Mesendoderm (in vitro differentiated cells): ENCODE results near the gene ZNF691.
"Not testable (repeated sequence)": the region's sequence is repeated elsewhere in the genome, so short reads cannot be mapped to it uniquely, and the experiment has no call there.

ENCODE experiments used
- DNase-seq: peaks from one replicate; pipeline ENCODE4 v3.0.0; 2013
- H2AK5ac ChIP-seq: 2 replicates; pipeline ENCODE4 v1.6.1; 2013; ENCODE audit warnings: low read length, inconsistent platforms
- H2BK120ac ChIP-seq: 2 replicates; pipeline ENCODE4 v1.6.1; 2013; ENCODE audit warnings: low read depth, mild to moderate bottlenecking, low read length, moderate library complexity, mixed read lengths
- H2BK15ac ChIP-seq: replicated peaks from 2 replicates; pipeline ENCODE4 v1.6.1; 2013; ENCODE audit warnings: low read depth, mild to moderate bottlenecking, moderate library complexity
- H2BK5ac ChIP-seq: 2 replicates; pipeline ENCODE4 v1.6.1; 2013; ENCODE audit warnings: low read length, inconsistent platforms
- H3K18ac ChIP-seq: 2 replicates; pipeline ENCODE4 v1.6.1; 2013; ENCODE audit warnings: mild to moderate bottlenecking, low read length, mixed read lengths
- H3K23ac ChIP-seq: one replicate; pipeline ENCODE4 v1.6.1; 2013; ENCODE audit warnings: low read length
- H3K27ac ChIP-seq: 2 replicates; pipeline ENCODE4 v1.5.1; 2013; ENCODE audit warnings: low read depth, mild to moderate bottlenecking, inconsistent platforms, low read length, moderate library complexity
- H3K27me3 ChIP-seq: 2 replicates; pipeline ENCODE4 v1.6.1; 2013; ENCODE audit warnings: low read length, control low read depth, mild to moderate bottlenecking, inconsistent platforms; ENCODE audit not compliant: insufficient read depth, poor library complexity
- H3K36me3 ChIP-seq: 2 replicates; pipeline ENCODE4 v1.6.1; 2013; ENCODE audit warnings: low read length, inconsistent platforms; ENCODE audit not compliant: control insufficient read depth, insufficient read depth
- H3K4ac ChIP-seq: one replicate; pipeline ENCODE4 v1.6.1; 2013; ENCODE audit warnings: low read depth, mild to moderate bottlenecking, low read length, moderate library complexity
- H3K4me1 ChIP-seq: 2 replicates; pipeline ENCODE4 v1.6.1; 2013; ENCODE audit warnings: low read depth, low read length, inconsistent platforms; ENCODE audit not compliant: control insufficient read depth
- H3K4me2 ChIP-seq: 2 replicates; pipeline ENCODE4 v1.6.1; 2013; ENCODE audit warnings: low read length
- H3K4me3 ChIP-seq: 2 replicates; pipeline ENCODE4 v1.5.1; 2013; ENCODE audit warnings: mild to moderate bottlenecking, low read length
- H3K56ac ChIP-seq: one replicate; pipeline ENCODE4 v1.6.1; 2013; ENCODE audit warnings: low read length
- H3K79me1 ChIP-seq: 2 replicates; pipeline ENCODE4 v1.6.1; 2013; ENCODE audit warnings: low read length, inconsistent platforms
- H3K79me2 ChIP-seq: 2 replicates; pipeline ENCODE4 v1.6.1; 2013; ENCODE audit warnings: mild to moderate bottlenecking, low read length; ENCODE audit not compliant: control insufficient read depth, insufficient read depth
- H3K9ac ChIP-seq: 2 replicates; pipeline ENCODE4 v1.6.1; 2013; ENCODE audit warnings: low read length, inconsistent platforms
- H4K5ac ChIP-seq: one replicate; pipeline ENCODE4 v1.6.1; 2013; ENCODE audit warnings: low read length
- H4K8ac ChIP-seq: one replicate; pipeline ENCODE4 v1.6.1; 2013; ENCODE audit warnings: low read depth, mild to moderate bottlenecking, control low read depth, low read length, moderate library complexity
- WGBS: extraction: QIAGEN DNeasy Blood & Tissue Kit; methylation state at CpG from one replicate; pipeline ENCODE4 v1.1.7; 2013; ENCODE audit warnings: low lambda C conversion rate, missing lambda C conversion rate; ENCODE audit not compliant: insufficient coverage; ENCODE audit errors: extremely low coverage; 5-methylcytosine and 5-hydroxymethylcytosine counted together

Gene ZNF691

DNA sequence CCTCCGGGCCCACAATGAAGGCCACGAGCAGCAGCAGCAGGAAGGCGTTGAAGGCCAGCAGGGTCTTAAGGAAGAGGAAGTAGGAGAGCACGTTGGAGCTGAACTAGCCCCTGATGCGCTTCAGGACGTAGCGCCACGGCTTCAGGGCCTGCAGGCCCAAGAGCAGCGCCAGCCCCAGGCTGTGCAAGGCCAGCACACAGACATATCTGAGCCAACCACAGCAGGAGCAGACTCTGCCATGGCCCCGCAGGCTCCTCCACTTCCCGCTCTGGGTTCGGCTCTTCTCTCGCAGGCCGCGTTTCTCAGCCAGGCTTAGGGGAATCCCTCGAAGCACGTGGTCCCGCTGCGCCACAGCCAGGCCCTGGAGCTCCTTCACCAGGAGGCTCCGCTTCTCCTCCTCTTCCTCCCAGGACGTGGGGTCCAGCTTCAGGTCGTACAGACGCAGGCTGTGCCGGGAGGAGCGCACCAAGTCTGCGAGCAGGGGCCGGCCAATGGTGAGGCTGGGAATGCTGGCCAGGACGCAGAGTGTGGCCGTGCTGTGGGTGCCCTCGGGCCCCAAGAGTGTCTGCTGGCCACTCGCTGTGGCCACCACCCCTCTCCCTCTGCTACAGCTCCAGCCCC lies 41.7 kb downstream of the ZNF691 start:
- Histone ChIP-seq H3K36me3 (no peaks in the 10 kb centered on the region), H2AK5ac (no peak overlapping the region), H3K18ac (no peak overlapping the region), H3K9ac (no peak overlapping the region), H3K79me2 (no peaks in the 10 kb centered on the region), H2BK15ac (no peak overlapping the region), H3K27me3 (no peaks in the 10 kb centered on the region), H3K4me1 (no peaks in the 10 kb centered on the region), H3K4me3 (no peak overlapping the region), H3K23ac (no peak overlapping the region), H3K56ac (no peak overlapping the region), H4K5ac (no peak overlapping the region), H3K79me1 (no peaks in the 10 kb centered on the region), H2BK5ac (no peak overlapping the region), H3K4me2 (no peak overlapping the region), H3K4ac (no peak overlapping the region), H2BK120ac (no peak overlapping the region), H3K27ac (no peak overlapping the region), H4K8ac (no peak overlapping the region)
- DNase-seq = no peak
- WGBS = no CpG with 5 or more reads among the region's 31 CpGs

DNA sequence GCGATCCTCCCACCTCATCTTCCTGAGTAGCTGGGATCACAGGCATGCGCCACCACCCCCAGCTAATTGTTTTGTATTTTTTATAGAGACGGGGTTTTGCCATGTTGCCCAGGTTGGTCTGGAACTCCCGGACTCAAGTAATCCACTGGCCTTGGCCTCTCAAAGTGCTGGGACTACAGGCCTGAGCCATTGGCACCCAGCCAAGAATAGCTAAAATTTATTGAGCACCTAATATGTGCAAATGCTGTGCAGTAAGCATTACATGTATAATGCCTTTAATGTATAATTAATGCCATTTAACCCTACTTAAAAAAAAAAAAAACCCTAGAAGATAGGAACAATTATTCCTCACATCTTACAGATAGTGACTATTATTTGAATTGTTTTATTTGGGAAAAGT lies 42.9 kb downstream of the ZNF691 start:
- H3K27me3 ChIP-seq = no peaks in the 10 kb centered on the region
- H4K8ac ChIP-seq = no peak overlapping the region
- H2BK5ac ChIP-seq = no peak overlapping the region
- H3K4me3 ChIP-seq = no peak overlapping the region
- H2BK120ac ChIP-seq = no peak overlapping the region
- H3K79me2 ChIP-seq = no peaks in the 10 kb centered on the region
- no peak overlapping the region for H2BK15ac ChIP-seq
- H3K4ac ChIP-seq = no peak overlapping the region
- H3K18ac ChIP-seq = no peak overlapping the region
- no peak for DNase-seq
- no peaks in the 10 kb centered on the region for H3K36me3 ChIP-seq
- no peaks in the 10 kb centered on the region for H3K4me1 ChIP-seq
- H3K27ac ChIP-seq = no peak overlapping the region
- H4K5ac ChIP-seq = no peak overlapping the region
- H2AK5ac ChIP-seq = no peak overlapping the region
- H3K56ac ChIP-seq = no peak overlapping the region
- H3K9ac ChIP-seq = no peak overlapping the region
- H3K23ac ChIP-seq = no peak overlapping the region
- no peaks in the 10 kb centered on the region for H3K79me1 ChIP-seq
- H3K4me2 ChIP-seq = no peak overlapping the region
- no CpG with 5 or more reads among the region's 4 CpGs for WGBS

DNA sequence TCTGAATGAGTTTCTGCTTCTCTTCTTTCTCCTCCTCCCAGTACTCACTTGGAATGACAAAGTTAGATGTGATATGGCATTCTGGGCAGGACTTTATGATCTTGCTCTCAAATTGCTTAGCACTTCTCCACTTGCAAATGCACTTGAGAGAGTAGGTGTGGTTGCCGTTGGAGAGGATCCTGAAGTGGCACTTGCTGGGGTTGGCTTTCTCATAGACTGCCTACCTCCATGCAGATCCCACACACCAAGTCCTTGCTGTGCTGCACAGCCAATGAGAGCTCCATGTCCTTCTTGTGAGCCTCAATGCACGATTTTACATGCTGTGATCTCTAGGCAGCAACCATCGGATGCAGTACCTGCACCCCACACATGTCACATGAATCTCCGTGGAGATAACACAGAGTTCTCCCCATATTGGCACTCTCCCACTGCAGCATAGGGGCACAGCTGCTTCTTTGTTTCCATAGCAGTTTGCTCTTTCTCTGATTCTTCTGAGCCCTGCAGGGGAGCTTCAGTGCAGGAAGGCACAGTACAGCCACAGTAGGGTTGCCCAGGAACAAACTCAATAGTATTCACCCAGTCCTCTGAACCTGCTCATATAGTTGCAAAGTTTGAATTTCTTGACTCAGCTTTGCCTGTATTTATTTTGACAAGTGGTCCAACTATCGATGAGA lies 45.2 kb downstream of the ZNF691 start:
- Histone ChIP-seq H3K18ac (no peak overlapping the region), H3K56ac (no peak overlapping the region), H3K27me3 (no peaks in the 10 kb centered on the region), H4K8ac (no peak overlapping the region), H3K9ac (no peak overlapping the region), H3K36me3 (no peaks in the 10 kb centered on the region), H3K4me2 (no peak overlapping the region), H2AK5ac (no peak overlapping the region), H3K4me3 (no peak overlapping the region), H2BK5ac (no peak overlapping the region), H2BK15ac (no peak overlapping the region), H3K27ac (no peak overlapping the region), H3K4ac (no peak overlapping the region), H3K4me1 (no peaks in the 10 kb centered on the region), H2BK120ac (no peak overlapping the region), H3K79me1 (no peaks in the 10 kb centered on the region), H3K79me2 (no peaks in the 10 kb centered on the region), H3K23ac (no peak overlapping the region), H4K5ac (no peak overlapping the region)
- no CpG with 5 or more reads among the region's 5 CpGs for WGBS
- no peak for DNase-seq

DNA sequence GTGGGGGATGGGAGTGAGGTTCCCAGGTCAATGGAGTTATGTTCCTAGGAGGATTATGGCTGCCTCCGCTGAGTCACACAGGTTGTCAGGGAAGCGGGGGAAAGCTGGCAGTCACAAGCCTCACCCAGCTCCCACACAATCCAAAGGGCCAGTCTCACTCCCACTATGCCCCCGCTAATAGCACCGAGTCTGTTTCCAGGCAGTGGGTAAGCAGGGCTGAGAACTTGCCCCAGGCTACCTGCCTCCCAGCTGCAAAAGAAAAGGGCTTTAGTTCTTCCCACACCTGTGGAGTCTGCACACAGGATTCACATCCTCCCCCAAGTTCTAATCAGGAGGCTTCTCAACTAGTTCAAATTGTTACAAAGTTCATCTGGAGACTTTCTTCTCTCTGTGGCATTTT lies 53.5 kb downstream of the ZNF691 start:
- not testable (repeated sequence) for H3K27ac ChIP-seq, H3K56ac ChIP-seq, H3K23ac ChIP-seq, H3K9ac ChIP-seq, H4K8ac ChIP-seq, H2BK15ac ChIP-seq, H3K4me2 ChIP-seq, H3K36me3 ChIP-seq, H2AK5ac ChIP-seq, H3K4me3 ChIP-seq, H3K79me1 ChIP-seq, H3K4me1 ChIP-seq, H4K5ac ChIP-seq, DNase-seq, H3K18ac ChIP-seq, H2BK120ac ChIP-seq, H3K79me2 ChIP-seq, H3K4ac ChIP-seq, H2BK5ac ChIP-seq, H3K27me3 ChIP-seq
- no CpG with 5 or more reads among the region's 4 CpGs for WGBS
